GM12875 (cell line): ENCODE data around the gene STRBP.

Source experiments
- H3K4me3 ChIP-seq: one replicate; pipeline ENCODE4 v1.5.1; 2011; ENCODE audit warnings: low read depth, low read length, control low read depth
- CTCF ChIP-seq: IDR thresholded peaks from 2 replicates; pipeline ENCODE4 v1.5.1; 2011; ENCODE audit warnings: low read depth, mild to moderate bottlenecking, control low read depth, inconsistent platforms, low read length, moderate library complexity, borderline replicate concordance; ENCODE audit not compliant: insufficient read depth

The STRBP gene

GRCh38 chr9:123174887-123175518 is 93.4 kb downstream of the STRBP start:
- no peak overlapping the region for H3K4me3 ChIP-seq
- no peak for TF ChIP-seq CTCF

- no peak for TF ChIP-seq CTCF
- no peak overlapping the region for H3K4me3 ChIP-seq
Observed at GRCh38 chr9:123174079-123174478, 94.3 kb downstream of the STRBP start.

- no peak overlapping the region for H3K4me3 ChIP-seq
- no peak for TF ChIP-seq CTCF
Observed at GRCh38 chr9:123169926-123170325, 98.5 kb downstream of the STRBP start.

GRCh38 chr9:123168586-123168985 is 99.8 kb downstream of the STRBP start:
- H3K4me3 ChIP-seq = no peak overlapping the region
- no peak for TF ChIP-seq CTCF

- TF ChIP-seq CTCF = no peak
Observed at GRCh38 chr9:123167474-123167873, 100.9 kb downstream of the STRBP start.

GRCh38 chr9:123165813-123166212 is 102.6 kb downstream of the STRBP start:
- H3K4me3 ChIP-seq = no peak overlapping the region
- no peak for TF ChIP-seq CTCF

More at GRCh38 chr9:123167474-123167873, 100.9 kb downstream of the STRBP start:
- H3K4me3 ChIP-seq = no peak overlapping the region

- H3K4me3 ChIP-seq = no peak overlapping the region
- no peak for TF ChIP-seq CTCF
Observed at GRCh38 chr9:123164285-123164684, 104.1 kb downstream of the STRBP start.
